HG02642 (cell line): ENCODE data around the gene SLC27A4.

Experiments
- ATAC-seq: cut with Tn5 transposase; IDR thresholded peaks from one replicate; pipeline ENCODE4 v1.9.1; 2021; ENCODE audit warnings: mild to moderate bottlenecking; ENCODE audit not compliant: unreplicated experiment, poor library complexity

The SLC27A4 gene

GRCh38 chr9:128409978-128410377 is 69.7 kb downstream of the SLC27A4 start:
- no peak for ATAC-seq
